Activated naive CD4-positive, alpha-beta T cell (primary cell): ENCODE measurements around the gene BCL2L13.

Experiments used
- DNase-seq, 4 experiments: peaks; one replicate each; lab custom pipeline; 2025; lab: John Stamatoyannopoulos, UW

The BCL2L13 gene

GRCh38 chr22:17726928-17727897, 88.7 kb downstream of the BCL2L13 start:
- DNase-seq: no peak

- no peak for DNase-seq
Measured at GRCh38 chr22:17728786-17729185, 90.2 kb downstream of the BCL2L13 start.

GRCh38 chr22:17729561-17729960, 91.0 kb downstream of the BCL2L13 start:
- DNase-seq: no peak

GRCh38 chr22:17732251-17732854, 93.8 kb downstream of the BCL2L13 start:
- no peak for DNase-seq

- no peak for DNase-seq
Measured at GRCh38 chr22:17733466-17733865, 94.9 kb downstream of the BCL2L13 start.

GRCh38 chr22:17734187-17734586, 95.6 kb downstream of the BCL2L13 start:
- no peak for DNase-seq

- no peak for DNase-seq
Measured at GRCh38 chr22:17738386-17739128, 100.0 kb downstream of the BCL2L13 start.

- no peak for DNase-seq
Measured at GRCh38 chr22:17739196-17739975, 100.8 kb downstream of the BCL2L13 start.

- DNase-seq: no peak
Measured at GRCh38 chr22:17741866-17742526, 103.4 kb downstream of the BCL2L13 start.

- peak; percentile 12 to 56 (median 36) for DNase-seq
Measured at GRCh38 chr22:17742527-17742902, 104.0 kb downstream of the BCL2L13 start.

- no peak for DNase-seq
Measured at GRCh38 chr22:17743661-17744411, 105.3 kb downstream of the BCL2L13 start.

- no peak for DNase-seq
Measured at GRCh38 chr22:17744430-17744829, 105.9 kb downstream of the BCL2L13 start.

GRCh38 chr22:17746916-17747315, 108.4 kb downstream of the BCL2L13 start:
- no peak for DNase-seq

- DNase-seq: no peak
Measured at GRCh38 chr22:17748555-17749353, 110.2 kb downstream of the BCL2L13 start.

GRCh38 chr22:17749605-17750395, 111.2 kb downstream of the BCL2L13 start:
- DNase-seq: no peak

- DNase-seq: no peak
Measured at GRCh38 chr22:17751596-17751995, 113.0 kb downstream of the BCL2L13 start.

GRCh38 chr22:17753401-17753989, 114.9 kb downstream of the BCL2L13 start:
- no peak for DNase-seq

- peak in 1 of 4 experiments; percentile 36 for DNase-seq
Measured at GRCh38 chr22:17754233-17754925, 115.8 kb downstream of the BCL2L13 start.
